GM12878 (cell line): Measurements from ENCODE around the gene SAMSN1. TPM values are rescaled to one million over a fixed set of nuclear protein-coding genes. Genes with fewer than 3 reads are reported as not detected.
A peak's percentile ranks its signal among the peaks of the same experiment; 100 is the strongest.

ENCODE experiments used
- ATAC-seq: fragments of 200-7000 bp; cut with Tn5 transposase; 3 replicates; pipeline ENCODE4 v1.9.1; 2020; ENCODE audit warnings: mild to moderate bottlenecking, moderate library complexity
- BruUV-seq: library from RNA; stranded (reverse); fragments of 400-500 nt; replicated peaks from 2 replicates; lab custom pipeline; 2021; lab: Mats Ljungman, UMichigan
- CTCF ChIA-PET: fragments of 300-600 bp; sonication (Branson Sonifier 250); formaldehyde crosslinking; extraction: SDS; loops from one replicate; lab custom pipeline; 2021; ENCODE audit warnings: inconsistent platforms; lab: Yijun Ruan, JAX
- POLR2A ChIA-PET: fragments of 350-600 bp; formaldehyde crosslinking; extraction: SDS; loops from one replicate; lab custom pipeline; 2021; ENCODE audit warnings: inconsistent platforms; lab: Charles Lee
- RAD21 ChIA-PET: fragments of 300-600 bp; sonication (Branson Sonifier 250); formaldehyde crosslinking; loops from one replicate; lab custom pipeline; 2023; ENCODE audit warnings: antibody characterized with exemption; ENCODE audit not compliant: unreplicated experiment; lab: Charles Lee
- SMC1A ChIA-PET: fragments of 300-600 bp; sonication (Branson Sonifier 250); formaldehyde crosslinking; loops from one replicate; lab custom pipeline; 2023; ENCODE audit not compliant: unreplicated experiment, uncharacterized antibody; lab: Charles Lee
- DNase-seq: peaks from one replicate; pipeline ENCODE4 v3.0.0-alpha.2; 2011; ENCODE audit warnings: low read depth, low spot score
- FAIRE-seq: peaks from 3 replicates; lab custom pipeline; 2011; peaks lifted over from hg19 to GRCh38; lab: Jason Lieb, UNC
- H2AFZ ChIP-seq: 2 replicates; pipeline ENCODE4 v1.6.0; 2011; ENCODE audit warnings: low read depth, low read length, control low read depth; ENCODE audit not compliant: control insufficient read depth
- H3K27ac ChIP-seq: 2 replicates; pipeline ENCODE4 v1.5.1; 2011; ENCODE audit warnings: control low read depth; ENCODE audit not compliant: control insufficient read depth, insufficient read depth
- H3K27me3 ChIP-seq, 2 experiments: replicated peaks in 1 of 2; 2 replicates each; pipeline versions ENCODE4 v1.6.0 to v1.6.1; 2011; ENCODE audit warnings: low read length in 1 of 2; ENCODE audit not compliant: control insufficient read depth in 2 of 2, insufficient read depth in 2 of 2
- H3K36me3 ChIP-seq, 2 experiments: 2 replicates each; pipeline ENCODE4 v1.5.1; 2011; ENCODE audit warnings: low read length in 1 of 2; ENCODE audit not compliant: control insufficient read depth in 2 of 2, insufficient read depth in 2 of 2
- H3K4me1 ChIP-seq: 2 replicates; pipeline ENCODE4 v1.6.1; 2011; ENCODE audit warnings: mild to moderate bottlenecking, low read length, moderate library complexity, mixed read lengths; ENCODE audit not compliant: control insufficient read depth, insufficient read depth
- H3K4me2 ChIP-seq: 2 replicates; pipeline ENCODE4 v1.6.0; 2011; ENCODE audit warnings: control low read depth; ENCODE audit not compliant: control insufficient read depth, insufficient read depth
- H3K4me3 ChIP-seq: fragments of 200-600 bp; sonication (generic); 2 replicates; pipeline ENCODE4 v1.5.1; 2016
- H3K79me2 ChIP-seq: 2 replicates; pipeline ENCODE4 v1.6.0; 2011; ENCODE audit warnings: low read length; ENCODE audit not compliant: control insufficient read depth, insufficient read depth
- H3K9ac ChIP-seq: 2 replicates; pipeline ENCODE4 v1.8.0; 2011; ENCODE audit warnings: low read length, control low read depth, mixed read lengths; ENCODE audit not compliant: control insufficient read depth, insufficient read depth
- H3K9me3 ChIP-seq: replicated peaks from 3 replicates; pipeline ENCODE4 v1.5.1; 2011; ENCODE audit warnings: mild to moderate bottlenecking, low read length; ENCODE audit not compliant: control insufficient read depth, insufficient read depth
- H4K20me1 ChIP-seq: 2 replicates; pipeline ENCODE4 v1.6.0; 2011; ENCODE audit not compliant: control insufficient read depth, insufficient read depth
- CREB1 ChIP-seq: IDR thresholded peaks from 2 replicates; pipeline ENCODE4 v1.6.1; 2012; ENCODE audit warnings: low read depth, mild to moderate bottlenecking, inconsistent platforms
- DPF2 ChIP-seq: fragments of 450-650 bp; IDR thresholded peaks from 2 replicates; pipeline ENCODE4 v1.6.1; 2017; ENCODE audit warnings: mild to moderate bottlenecking
- E4F1 ChIP-seq: fragments of 450-650 bp; IDR thresholded peaks from 2 replicates; pipeline ENCODE4 v1.6.1; 2018; ENCODE audit warnings: borderline replicate concordance, mild to moderate bottlenecking; ENCODE audit not compliant: partially characterized antibody
- FOS ChIP-seq: IDR thresholded peaks from 3 replicates; pipeline ENCODE4 v1.6.1; 2011; ENCODE audit warnings: borderline replicate concordance; ENCODE audit not compliant: insufficient read length; ENCODE audit errors: extremely low read depth
- HDAC2 ChIP-seq: fragments of 200-600 bp; sonication (generic); IDR thresholded peaks from 2 replicates; pipeline ENCODE4 v1.6.1; 2017
- NBN ChIP-seq: fragments of 450-650 bp; IDR thresholded peaks from 2 replicates; pipeline ENCODE4 v1.6.1; 2016
- PKNOX1 ChIP-seq: fragments of 450-650 bp; IDR thresholded peaks from 2 replicates; pipeline ENCODE4 v1.6.1; 2016; ENCODE audit warnings: mild to moderate bottlenecking
- SIN3A ChIP-seq: IDR thresholded peaks from 2 replicates; pipeline ENCODE4 v1.6.1; 2012; ENCODE audit warnings: low read depth, low read length, improper control_type of control experiment
- WRNIP1 ChIP-seq: IDR thresholded peaks from 2 replicates; pipeline ENCODE4 v1.6.1; 2011; ENCODE audit warnings: low read depth, low read length, improper control_type of control experiment, borderline replicate concordance
- ZNF24 ChIP-seq: fragments of 450-650 bp; IDR thresholded peaks from 2 replicates; pipeline ENCODE4 v1.6.1; 2017; ENCODE audit warnings: antibody characterized with exemption, mild to moderate bottlenecking
- WGBS: methylation state at CpG from one replicate; pipeline ENCODE4 v1.1.6; 2016; ENCODE audit warnings: low lambda C conversion rate; ENCODE audit not compliant: insufficient replicate concordance, insufficient coverage; ENCODE audit errors: missing lambda C conversion rate; 5-methylcytosine and 5-hydroxymethylcytosine counted together
- in situ Hi-C: fragments of 300-500 bp; cut with MboI; formaldehyde crosslinking; loops from 9 replicates; pipeline ENCODE4 v1.14.3; 2018; ENCODE audit warnings: mixed read lengths
- intact Hi-C: fragments of 100-400 bp; cut with micrococcal nuclease; formaldehyde crosslinking; loops from one replicate; pipeline ENCODE4 v1.14.2; 2022; ENCODE audit not compliant: unreplicated experiment
- polyA plus RNA-seq, 11 experiments: library from polyadenylated mRNA; depleted of rRNA in 4 of 11; unstranded in 6 of 11; stranded (reverse) in 5 of 11; fragments of >200 nt; fragmentation: Nextera tagmentation in 4 of 11; fragmentation: Illumina TruSeq in 1 of 11; extraction: Ambion mirVana in 4 of 11; extraction: Trizol in 1 of 11; gene quantifications; 1 replicate in 1 of 11; 2 replicates in 10 of 11; pipeline versions ENCODE4 v1.2.1 to v1.2.3, GENCODE V29; 2011 to 2016; ENCODE audit warnings: inconsistent platforms in 2 of 11, missing spikeins in 2 of 11, low read depth in 1 of 11
- total RNA-seq, 4 experiments: library from RNA; depleted of rRNA in 3 of 4; stranded (reverse); fragments of >200 nt in 3 of 4; fragmentation: Illumina TruSeq in 1 of 4; extraction: Trizol in 1 of 4; gene quantifications; 2 replicates each; pipeline versions ENCODE4 v1.2.1 to v1.2.3, GENCODE V29; 2013 to 2021
- TF ChIP-seq, protein P1 (sequence below): IDR thresholded peaks from 2 replicates; pipeline ENCODE4 v1.6.1; 2012; ENCODE audit warnings: low read length, inconsistent platforms
- TF ChIP-seq, protein P2 (sequence below): fragments of 450-650 bp; IDR thresholded peaks from 2 replicates; pipeline ENCODE4 v1.6.1; 2017; ENCODE audit warnings: mild to moderate bottlenecking, moderate library complexity

SAMSN1 gene
- total and polyA plus RNA-seq, 10 of the 15 experiments (the other 5 are each of a cell fraction or from before 2014, with no cell fraction given), result 23.2 to 102 (median 44.9) TPM

GRCh38 chr21:14542638-14543037 is 3.5 kb downstream of the SAMSN1 start (continued):
- no peak for TF ChIP-seq DPF2

DNA sequence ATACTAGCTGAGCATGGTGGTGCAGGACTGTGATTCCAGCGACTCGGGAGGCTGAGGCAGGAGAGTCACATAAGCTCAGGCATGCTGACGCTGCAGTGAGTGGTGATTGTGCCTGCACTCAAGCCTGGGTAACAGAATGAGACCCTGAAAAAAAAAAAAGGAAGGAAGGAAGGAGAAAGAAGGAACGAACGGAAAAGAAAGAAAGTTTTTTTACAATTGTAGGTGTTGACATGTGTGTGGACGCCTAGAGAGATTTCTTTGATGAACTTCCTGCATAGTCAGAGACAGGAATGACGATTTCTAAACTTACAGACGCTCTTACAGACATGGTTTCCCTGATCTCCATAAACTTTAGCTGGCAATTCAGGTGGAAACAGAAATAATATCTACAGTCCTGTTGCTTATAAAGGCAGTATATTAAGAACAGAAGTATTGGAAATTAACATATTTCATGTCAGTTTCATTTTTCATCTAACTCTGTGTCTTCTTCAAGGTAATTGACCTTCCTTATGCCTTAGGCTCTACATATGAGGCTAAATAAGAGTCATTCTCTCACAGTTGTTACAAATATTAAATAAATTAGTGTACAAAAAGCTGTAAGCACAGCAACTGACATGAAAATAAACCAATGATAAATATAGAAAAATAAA is 4.1 kb downstream of the SAMSN1 start:
- WGBS, result 9% methylated on average over 8 of the region's 8 CpGs
- H3K9me3 ChIP-seq, result peaks cover 8% of the 10 kb centered on the region; the same call in 2 of the 3 replicates
- H3K27me3 ChIP-seq, result no peaks in the 10 kb centered on the region
- no peak for FAIRE-seq
- peaks cover under 1% of the 10 kb centered on the region; the same call in 1 of the 2 replicates for H3K4me1 ChIP-seq
- in situ Hi-C loops, result no loop called here
- SMC1A ChIA-PET, result interaction anchor here (0.8 to 11.3 kb wide), 17 partner anchors 10 to 193 kb away, joined by 3 to 120 read pairs (median 4); no protein-coding TSS in a partner anchor
- H3K4me2 ChIP-seq, result peak overlapping the region; percentile 84
- peaks cover 81% of the 10 kb centered on the region for H3K79me2 ChIP-seq
- POLR2A ChIA-PET, result interaction anchor here (1.1 to 1.7 kb wide), 6 partner anchors 9 to 88 kb away, joined by 3 to 9 read pairs (median 6); no protein-coding TSS in a partner anchor
- H4K20me1 ChIP-seq, result no peaks in the 10 kb centered on the region
- H3K27ac ChIP-seq, result peak overlapping the region; percentile 74
- H3K4me3 ChIP-seq, result peak overlapping the region; percentile 76
- peak overlapping the region; percentile 62 for H3K9ac ChIP-seq
- TSS peak; percentile 69 for BruUV-seq
- RAD21 ChIA-PET, result interaction anchor here (0.9 to 7.5 kb wide), 18 partner anchors 9 to 294 kb away, joined by 3 to 63 read pairs (median 5); no protein-coding TSS in a partner anchor
- CTCF ChIA-PET, result interaction anchor here (0.6 to 2.4 kb wide), 9 partner anchors 9 to 530 kb away, joined by 3 to 14 read pairs (median 5); no protein-coding TSS in a partner anchor
- no peaks in the 10 kb centered on the region; a peak in 1 of 4 replicates for H3K36me3 ChIP-seq
- ATAC-seq, result peak; percentile 45
- H2AFZ ChIP-seq, result peak overlapping the region; percentile 52
- DNase-seq, result no peak
- intact Hi-C loops, result loop anchor here (10.0 kb wide), 2 partner anchors 333 to 523 kb away; partner anchors contain the start of gene NRIP1
- TF ChIP-seq ZNF24 (no peak), HDAC2 (no peak), WRNIP1 (no peak), FOS (no peak), E4F1 (no peak), NBN (0 out of 2 replicates have a peak, but pooled peaks have one; percentile 48), SIN3A (no peak), PKNOX1 (no peak), CREB1 (no peak)
- TF ChIP-seq, protein P1, sequence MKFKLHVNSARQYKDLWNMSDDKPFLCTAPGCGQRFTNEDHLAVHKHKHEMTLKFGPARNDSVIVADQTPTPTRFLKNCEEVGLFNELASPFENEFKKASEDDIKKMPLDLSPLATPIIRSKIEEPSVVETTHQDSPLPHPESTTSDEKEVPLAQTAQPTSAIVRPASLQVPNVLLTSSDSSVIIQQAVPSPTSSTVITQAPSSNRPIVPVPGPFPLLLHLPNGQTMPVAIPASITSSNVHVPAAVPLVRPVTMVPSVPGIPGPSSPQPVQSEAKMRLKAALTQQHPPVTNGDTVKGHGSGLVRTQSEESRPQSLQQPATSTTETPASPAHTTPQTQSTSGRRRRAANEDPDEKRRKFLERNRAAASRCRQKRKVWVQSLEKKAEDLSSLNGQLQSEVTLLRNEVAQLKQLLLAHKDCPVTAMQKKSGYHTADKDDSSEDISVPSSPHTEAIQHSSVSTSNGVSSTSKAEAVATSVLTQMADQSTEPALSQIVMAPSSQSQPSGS, result 0 out of 2 replicates have a peak, but pooled peaks have one; percentile 27
- TF ChIP-seq, protein P2, sequence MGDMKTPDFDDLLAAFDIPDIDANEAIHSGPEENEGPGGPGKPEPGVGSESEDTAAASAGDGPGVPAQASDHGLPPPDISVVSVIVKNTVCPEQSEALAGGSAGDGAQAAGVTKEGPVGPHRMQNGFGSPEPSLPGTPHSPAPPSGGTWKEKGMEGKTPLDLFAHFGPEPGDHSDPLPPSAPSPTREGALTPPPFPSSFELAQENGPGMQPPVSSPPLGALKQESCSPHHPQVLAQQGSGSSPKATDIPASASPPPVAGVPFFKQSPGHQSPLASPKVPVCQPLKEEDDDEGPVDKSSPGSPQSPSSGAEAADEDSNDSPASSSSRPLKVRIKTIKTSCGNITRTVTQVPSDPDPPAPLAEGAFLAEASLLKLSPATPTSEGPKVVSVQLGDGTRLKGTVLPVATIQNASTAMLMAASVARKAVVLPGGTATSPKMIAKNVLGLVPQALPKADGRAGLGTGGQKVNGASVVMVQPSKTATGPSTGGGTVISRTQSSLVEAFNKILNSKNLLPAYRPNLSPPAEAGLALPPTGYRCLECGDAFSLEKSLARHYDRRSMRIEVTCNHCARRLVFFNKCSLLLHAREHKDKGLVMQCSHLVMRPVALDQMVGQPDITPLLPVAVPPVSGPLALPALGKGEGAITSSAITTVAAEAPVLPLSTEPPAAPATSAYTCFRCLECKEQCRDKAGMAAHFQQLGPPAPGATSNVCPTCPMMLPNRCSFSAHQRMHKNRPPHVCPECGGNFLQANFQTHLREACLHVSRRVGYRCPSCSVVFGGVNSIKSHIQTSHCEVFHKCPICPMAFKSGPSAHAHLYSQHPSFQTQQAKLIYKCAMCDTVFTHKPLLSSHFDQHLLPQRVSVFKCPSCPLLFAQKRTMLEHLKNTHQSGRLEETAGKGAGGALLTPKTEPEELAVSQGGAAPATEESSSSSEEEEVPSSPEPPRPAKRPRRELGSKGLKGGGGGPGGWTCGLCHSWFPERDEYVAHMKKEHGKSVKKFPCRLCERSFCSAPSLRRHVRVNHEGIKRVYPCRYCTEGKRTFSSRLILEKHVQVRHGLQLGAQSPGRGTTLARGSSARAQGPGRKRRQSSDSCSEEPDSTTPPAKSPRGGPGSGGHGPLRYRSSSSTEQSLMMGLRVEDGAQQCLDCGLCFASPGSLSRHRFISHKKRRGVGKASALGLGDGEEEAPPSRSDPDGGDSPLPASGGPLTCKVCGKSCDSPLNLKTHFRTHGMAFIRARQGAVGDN, result peak; percentile 58; the same call in 1 of the 2 replicates
